ENCODE results near the gene OR1J1.
A peak's percentile ranks its signal among the peaks of the same experiment; 100 is the strongest.

The OR1J1 gene

DNA sequence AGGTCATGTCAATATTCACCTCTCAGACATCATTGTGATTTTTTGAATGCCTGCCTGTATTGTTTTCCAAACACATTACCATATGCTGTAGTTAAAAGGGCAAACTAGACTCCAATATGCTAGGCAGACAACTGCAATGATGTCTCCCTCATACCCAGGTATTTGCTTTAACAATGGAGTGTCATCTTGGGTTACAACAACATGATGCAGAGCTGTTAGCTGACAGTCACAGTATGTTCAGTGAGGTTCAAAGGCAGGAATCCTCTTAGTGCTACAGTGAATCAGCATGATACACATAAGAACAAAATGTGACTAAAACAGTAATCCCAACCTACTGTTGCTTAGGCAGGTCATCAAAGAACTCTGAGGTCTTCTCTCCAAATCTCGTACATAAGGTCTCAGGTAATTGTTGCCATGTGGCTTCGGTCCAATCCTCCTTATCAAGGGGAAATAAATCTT, 24.0 kb downstream of the OR1J1 start:
- no peak overlapping the region for H3K4me3 ChIP-seq (ENCODE audit: low read length)
- DNase-seq (ENCODE audit: low read depth, low spot score): no peak

DNA sequence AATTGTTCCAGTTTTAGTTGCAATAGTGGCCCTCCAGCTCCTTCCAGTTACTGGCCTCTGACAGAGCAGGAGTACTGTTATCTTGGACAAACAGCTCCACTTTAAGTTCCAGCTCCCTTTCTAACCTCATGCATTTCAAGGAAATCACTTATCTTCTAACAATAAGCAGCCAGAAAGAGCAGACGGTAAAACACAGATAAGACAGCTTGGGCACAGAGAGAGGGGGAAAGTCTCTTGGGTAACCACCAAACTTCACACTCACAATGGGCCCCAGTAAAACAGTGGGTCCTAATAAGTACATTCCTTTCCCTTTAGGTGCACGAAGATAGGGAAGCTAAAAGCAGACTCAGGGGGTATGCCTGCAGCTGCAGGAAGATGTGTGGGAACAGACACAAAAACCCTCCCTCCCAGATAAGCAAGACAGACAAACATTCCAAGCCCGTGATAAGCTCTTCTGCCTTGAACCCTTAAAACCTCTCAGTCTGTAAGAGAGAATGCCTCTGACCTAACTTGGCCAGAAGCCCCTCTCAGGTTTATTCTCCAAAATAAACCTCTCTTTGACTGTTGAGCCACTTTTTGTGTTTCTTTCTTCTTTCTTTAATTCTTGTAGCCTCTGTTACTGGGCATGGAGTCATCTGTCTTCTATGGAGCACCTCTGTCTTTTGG, 30.8 kb downstream of the OR1J1 start:
- peak; percentile 29 for DNase-seq (ENCODE audit: low read depth, low spot score)
- H3K4me3 ChIP-seq (ENCODE audit: low read length): no peak overlapping the region

DNA sequence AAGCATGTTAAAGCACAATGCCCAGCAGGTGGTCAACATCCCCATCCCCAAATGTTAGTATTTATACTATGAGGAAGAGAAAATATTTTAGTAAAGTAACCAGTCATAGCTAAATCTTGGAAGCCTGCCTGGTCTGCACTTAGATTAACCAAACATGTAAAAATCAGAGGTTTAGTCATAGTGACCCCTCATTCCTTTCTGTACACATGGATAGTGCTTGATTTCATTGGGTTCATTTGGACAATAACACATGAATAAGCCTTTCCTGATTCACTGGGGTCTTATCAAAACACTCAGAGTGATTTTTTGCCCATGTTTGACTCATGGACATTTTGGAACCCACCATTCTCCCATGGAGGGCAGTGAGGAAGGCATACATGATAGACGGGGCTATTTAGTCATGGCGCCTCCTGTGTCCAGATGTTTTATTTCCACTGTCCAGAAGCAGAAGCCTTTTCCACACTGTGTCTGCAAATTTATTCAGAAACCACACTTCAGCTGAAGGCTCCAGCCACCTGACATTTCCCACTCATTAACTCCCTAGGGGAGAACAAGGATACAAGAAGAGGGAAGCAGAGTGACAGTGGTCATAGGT, 32.5 kb downstream of the OR1J1 start:
- no peak for DNase-seq (ENCODE audit: low read depth, low spot score)
- H3K4me3 ChIP-seq (ENCODE audit: low read length): no peak overlapping the region

DNA sequence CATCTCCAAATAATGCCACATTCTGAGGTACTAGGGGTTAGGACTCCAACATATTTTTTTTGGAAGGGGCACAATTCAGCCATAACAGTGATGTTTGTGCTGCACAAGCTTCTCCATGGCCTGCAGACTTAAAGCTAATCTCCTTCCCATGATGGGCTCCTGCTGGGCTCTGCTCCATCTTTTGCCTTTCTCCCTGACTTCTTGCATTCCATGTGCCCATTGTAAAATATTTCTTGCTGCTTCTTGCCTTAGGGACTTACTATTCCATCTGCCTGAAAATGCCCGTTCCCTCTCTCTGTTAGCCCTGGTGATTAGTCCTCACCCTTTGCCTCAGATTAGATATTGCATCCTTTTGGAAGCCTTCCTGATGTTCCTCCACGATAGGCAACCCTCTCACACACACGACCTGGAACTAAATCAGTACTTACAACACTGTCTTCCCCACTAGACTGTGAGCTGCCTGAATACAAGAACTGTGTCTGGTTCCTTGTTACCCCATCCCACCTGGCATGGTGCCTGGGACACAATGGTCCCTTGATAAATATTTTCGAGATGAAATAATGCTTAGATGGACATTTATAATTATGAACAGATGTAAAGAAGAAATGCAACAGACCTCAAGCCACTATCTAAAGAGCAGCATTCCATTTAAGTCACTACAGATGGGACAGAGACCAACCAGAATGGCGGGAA, 33.5 kb downstream of the OR1J1 start:
- DNase-seq (ENCODE audit: low read depth, low spot score): no peak
- H3K4me3 ChIP-seq (ENCODE audit: low read length): no peak overlapping the region

DNA sequence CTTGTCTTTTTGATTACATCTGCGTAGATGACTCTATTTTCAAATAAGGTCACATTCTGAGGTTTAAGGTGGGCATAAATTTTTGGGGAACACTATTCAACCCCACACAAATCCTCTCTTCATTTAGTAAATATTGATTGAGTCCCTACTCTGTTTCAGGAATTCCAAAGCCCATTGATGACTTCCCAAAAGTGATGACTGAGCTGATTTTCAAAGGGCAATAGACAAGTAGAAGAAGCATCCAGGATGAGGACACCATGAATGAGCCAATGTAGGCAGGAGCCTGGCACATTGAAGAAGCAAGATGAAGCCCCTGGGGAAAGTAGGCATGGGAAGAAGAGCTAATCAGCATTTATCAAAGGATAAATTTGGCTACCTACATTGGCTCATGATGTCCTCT, 35.2 kb downstream of the OR1J1 start:
- H3K4me3 ChIP-seq (ENCODE audit: low read length): no peak overlapping the region
- no peak for DNase-seq (ENCODE audit: low read depth, low spot score)

Measured in Jurkat, Clone E6-1 (cell line).